HEK293 (cell line): ENCODE measurements around the gene ERBB2.

ENCODE experiments used
- CTCF ChIA-PET: fragments of 350-600 bp; formaldehyde crosslinking; extraction: SDS; loops from one replicate; lab custom pipeline; 2021; ENCODE audit warnings: antibody characterized with exemption; lab: Yijun Ruan, JAX
- POLR2A ChIA-PET: fragments of 300-600 bp; formaldehyde crosslinking; extraction: SDS; loops from one replicate; lab custom pipeline; 2020; ENCODE audit warnings: antibody characterized with exemption, inconsistent platforms; lab: Yijun Ruan, JAX
- H3K27ac ChIP-seq: fragments of 200-500 bp; sonication (Bioruptor generic); 2 replicates; pipeline ENCODE4 v1.5.1; 2014; ENCODE audit warnings: low read depth, low read length, control low read depth, inconsistent platforms; ENCODE audit errors: extremely low read depth
- H3K36me3 ChIP-seq, 2 experiments: fragments of 200-500 bp in 1 of 2; sonication (Bioruptor generic) in 1 of 2; 1 replicate in 1 of 2; 2 replicates in 1 of 2; pipeline ENCODE4 v1.5.1; 2014 to 2017; ENCODE audit warnings: inconsistent platforms in 2 of 2, low read length in 2 of 2; ENCODE audit not compliant: control insufficient read depth in 2 of 2, insufficient read depth in 1 of 2
- H3K4me1 ChIP-seq: fragments of 200-500 bp; sonication (Bioruptor generic); 2 replicates; pipeline ENCODE4 v1.5.1; 2014; ENCODE audit warnings: mild to moderate bottlenecking, low read length, inconsistent platforms; ENCODE audit not compliant: control insufficient read depth, insufficient read depth
- H3K4me3 ChIP-seq: 2 replicates; pipeline ENCODE4 v1.5.1; 2011; ENCODE audit warnings: low read depth, mild to moderate bottlenecking, control low read depth, low read length, moderate library complexity
- H3K9me3 ChIP-seq: fragments of 200-500 bp; sonication (Bioruptor generic); 2 replicates; pipeline ENCODE4 v1.5.1; 2014; ENCODE audit warnings: low read depth, low read length, inconsistent platforms; ENCODE audit not compliant: control insufficient read depth, insufficient read depth
- BCL11B ChIP-seq: fragments of 450-650 bp; formaldehyde crosslinking; IDR thresholded peaks from 2 replicates; pipeline ENCODE4 v1.5.1; 2016; ENCODE audit warnings: low read depth, missing biosample characterization, missing genetic modification characterization
- GLI2 ChIP-seq: fragments of 450-650 bp; formaldehyde crosslinking; IDR thresholded peaks from 2 replicates; pipeline ENCODE4; 2017; ENCODE audit warnings: missing biosample characterization, missing genetic modification characterization, low read depth, borderline replicate concordance
- GLIS2 ChIP-seq: fragments of 450-650 bp; formaldehyde crosslinking; IDR thresholded peaks from 2 replicates; pipeline ENCODE4 v1.5.1; 2016; ENCODE audit warnings: missing biosample characterization, missing genetic modification characterization
- KLF1 ChIP-seq: fragments of 450-650 bp; formaldehyde crosslinking; IDR thresholded peaks from 2 replicates; pipeline ENCODE4 v1.5.1; 2016; ENCODE audit warnings: missing biosample characterization, missing genetic modification characterization
- MEIS1 ChIP-seq: sonication (generic); formaldehyde crosslinking; IDR thresholded peaks from 2 replicates; pipeline ENCODE4 v1.8.1; 2022; ENCODE audit warnings: missing genetic modification reagents, mild to moderate bottlenecking, borderline replicate concordance
- PRDM1 ChIP-seq: fragments of 450-650 bp; formaldehyde crosslinking; IDR thresholded peaks from 2 replicates; pipeline ENCODE4; 2016; ENCODE audit warnings: missing biosample characterization, missing genetic modification characterization
- PRDM2 ChIP-seq: fragments of 450-650 bp; formaldehyde crosslinking; IDR thresholded peaks from 2 replicates; pipeline ENCODE4 v1.5.1; 2016; ENCODE audit warnings: missing biosample characterization, missing genetic modification characterization, borderline replicate concordance
- SP2 ChIP-seq: fragments of 450-650 bp; formaldehyde crosslinking; IDR thresholded peaks from 2 replicates; pipeline ENCODE4 v1.5.1; 2016; ENCODE audit warnings: missing biosample characterization, missing genetic modification characterization
- YY2 ChIP-seq: fragments of 450-650 bp; formaldehyde crosslinking; IDR thresholded peaks from 2 replicates; pipeline ENCODE4 v1.5.1; 2016; ENCODE audit warnings: missing biosample characterization, missing genetic modification characterization
- ZNF146 ChIP-seq: fragments of 450-650 bp; formaldehyde crosslinking; IDR thresholded peaks from 2 replicates; pipeline ENCODE4 v1.5.1; 2016; ENCODE audit warnings: missing biosample characterization, missing genetic modification characterization
- ZNF155 ChIP-seq: fragments of 450-650 bp; formaldehyde crosslinking; IDR thresholded peaks from 2 replicates; pipeline ENCODE4 v1.5.1; 2016; ENCODE audit warnings: missing biosample characterization, missing genetic modification characterization
- ZNF169 ChIP-seq: fragments of 450-650 bp; formaldehyde crosslinking; IDR thresholded peaks from 2 replicates; pipeline ENCODE4 v1.5.1; 2016; ENCODE audit warnings: missing biosample characterization, missing genetic modification characterization
- ZNF175 ChIP-seq: fragments of 450-650 bp; formaldehyde crosslinking; IDR thresholded peaks from 2 replicates; pipeline ENCODE4 v1.5.1; 2016; ENCODE audit warnings: missing biosample characterization, missing genetic modification characterization
- ZNF221 ChIP-seq: fragments of 450-650 bp; formaldehyde crosslinking; IDR thresholded peaks from 2 replicates; pipeline ENCODE4 v1.5.1; 2017; ENCODE audit warnings: missing biosample characterization, missing genetic modification characterization, borderline replicate concordance
- ZNF311 ChIP-seq: fragments of 450-650 bp; formaldehyde crosslinking; IDR thresholded peaks from 2 replicates; pipeline ENCODE4 v1.5.1; 2017; ENCODE audit warnings: missing biosample characterization, missing genetic modification characterization, borderline replicate concordance
- ZNF354C ChIP-seq: fragments of 450-650 bp; formaldehyde crosslinking; IDR thresholded peaks from 2 replicates; pipeline ENCODE4 v1.5.1; 2016; ENCODE audit warnings: missing biosample characterization, missing genetic modification characterization, low read depth, borderline replicate concordance
- ZNF394 ChIP-seq: fragments of 450-650 bp; formaldehyde crosslinking; IDR thresholded peaks from 2 replicates; pipeline ENCODE4 v1.5.1; 2016; ENCODE audit warnings: missing biosample characterization, missing genetic modification characterization, mild to moderate bottlenecking, moderate library complexity, borderline replicate concordance
- ZNF510 ChIP-seq: fragments of 450-650 bp; formaldehyde crosslinking; IDR thresholded peaks from 2 replicates; pipeline ENCODE4 v1.5.1; 2018; ENCODE audit warnings: mild to moderate bottlenecking, missing genetic modification characterization, missing biosample characterization; ENCODE audit not compliant: insufficient replicate concordance
- ZNF518A ChIP-seq: fragments of 450-650 bp; formaldehyde crosslinking; conservative IDR thresholded peaks from 2 replicates; pipeline ENCODE4 v1.5.1; 2016; ENCODE audit warnings: low read depth, missing biosample characterization, missing genetic modification characterization
- ZNF521 ChIP-seq: fragments of 450-650 bp; formaldehyde crosslinking; IDR thresholded peaks from 2 replicates; pipeline ENCODE4 v1.5.1; 2017; ENCODE audit warnings: missing biosample characterization, mild to moderate bottlenecking, missing genetic modification characterization
- ZNF600 ChIP-seq: fragments of 450-650 bp; formaldehyde crosslinking; IDR thresholded peaks from 2 replicates; pipeline ENCODE4 v1.5.1; 2016; ENCODE audit warnings: missing biosample characterization, missing genetic modification characterization
- ZNF626 ChIP-seq: fragments of 450-650 bp; sonication (Bioruptor Pico); formaldehyde crosslinking; IDR thresholded peaks from 2 replicates; pipeline ENCODE4 v1.5.1; 2018; ENCODE audit warnings: missing biosample characterization, missing genetic modification characterization, inconsistent platforms
- ZNF629 ChIP-seq: fragments of 450-650 bp; formaldehyde crosslinking; IDR thresholded peaks from 2 replicates; pipeline ENCODE4 v1.5.1; 2017; ENCODE audit warnings: missing biosample characterization, missing genetic modification characterization
- ZNF654 ChIP-seq: fragments of 450-650 bp; formaldehyde crosslinking; IDR thresholded peaks from 2 replicates; pipeline ENCODE4 v1.5.1; 2016; ENCODE audit warnings: low read depth, missing biosample characterization, missing genetic modification characterization
- ZNF660 ChIP-seq: fragments of 450-650 bp; IDR thresholded peaks from 2 replicates; pipeline ENCODE4 v1.5.1; 2018; ENCODE audit warnings: missing biosample characterization, mild to moderate bottlenecking, missing genetic modification characterization
- ZNF843 ChIP-seq: fragments of 450-650 bp; formaldehyde crosslinking; IDR thresholded peaks from 2 replicates; pipeline ENCODE4 v1.5.1; 2016; ENCODE audit warnings: missing biosample characterization, missing genetic modification characterization

ERBB2 gene

GRCh38 chr17:39769974-39770587, 70.2 kb downstream of the ERBB2 start:
- no peaks in the 10 kb centered on the region for H3K9me3 ChIP-seq
- ChIA-PET POLR2A (interaction anchor here (0.6 to 1.0 kb wide), 2 partner anchors 100 to 157 kb away, joined by 5 to 7 read pairs; partner anchors contain the start of genes LRRC3C and ORMDL3), CTCF (interaction anchor here (1.2 to 1.7 kb wide), 3 partner anchors 10 to 139 kb away, joined by 3 to 6 read pairs (median 5); no protein-coding TSS in a partner anchor)
- H3K4me3 ChIP-seq = no peak overlapping the region
- peak overlapping the region; percentile 80 for H3K27ac ChIP-seq
- no peaks in the 10 kb centered on the region for H3K36me3 ChIP-seq
- H3K4me1 ChIP-seq = peaks cover 23% of the 10 kb centered on the region
- TF ChIP-seq GLI2 (tag by site-specific recombination) (peak; percentile 88), BCL11B (tag by site-specific recombination) (peak; percentile 83), KLF1 (peak; percentile 85), GLIS2 (tag by site-specific recombination) (no peak), ZNF169 (tag by site-specific recombination) (no peak), ZNF146 (tag by site-specific recombination) (peak; percentile 32; the same call in 1 of the 2 replicates), ZNF629 (tag by site-specific recombination) (peak; percentile 97), ZNF521 (tag by site-specific recombination) (no peak), ZNF311 (tag by site-specific recombination) (no peak), ZNF354C (no peak), ZNF155 (tag by site-specific recombination) (no peak), ZNF600 (tag by site-specific recombination) (peak; percentile 83), MEIS1 (CRISPR knock-in tag) (no peak), PRDM2 (tag by site-specific recombination) (no peak), ZNF660 (tag by site-specific recombination) (no peak; the same call in none of the 2 replicates), PRDM1 (tag by site-specific recombination) (peak; percentile 95), ZNF518A (tag by site-specific recombination) (peak; percentile 54), SP2 (peak; percentile 36; the same call in 1 of the 2 replicates), ZNF221 (tag by site-specific recombination) (no peak), YY2 (tag by site-specific recombination) (no peak), ZNF510 (tag by site-specific recombination) (no peak), ZNF394 (tag by site-specific recombination) (peak; percentile 88), ZNF175 (tag by site-specific recombination) (no peak), ZNF626 (peak; percentile 84; the same call in 1 of the 2 replicates), ZNF843 (tag by site-specific recombination) (peak; percentile 99), ZNF654 (no peak)
